ENCODE results near the gene CLDN16.
A peak's percentile ranks its signal among the peaks of the same experiment; 100 is the strongest.

CLDN16 gene

DNA sequence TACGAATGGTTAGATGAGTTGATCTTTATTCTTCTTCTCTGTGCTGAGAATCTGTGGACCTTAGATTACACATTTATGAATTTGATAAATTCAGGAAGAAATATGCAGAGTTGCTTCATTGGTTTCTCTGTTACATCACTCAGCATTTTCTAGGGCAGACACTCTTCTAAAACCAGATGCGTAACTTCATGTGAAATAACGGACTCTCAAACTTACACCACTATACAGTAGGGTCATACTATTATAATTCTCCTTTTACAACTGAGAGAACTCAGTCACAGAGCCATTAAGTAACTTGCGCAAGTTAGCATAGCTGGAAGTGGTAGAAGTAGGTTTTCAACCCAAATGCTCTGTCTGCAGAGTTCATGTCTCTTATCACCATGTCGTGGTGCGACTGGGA, 56.0 kb downstream of the CLDN16 start:
- H3K27me3 ChIP-seq (ENCODE audit: insufficient read depth, low read length, poor library complexity): no peaks in the 10 kb centered on the region
- H3K79me2 ChIP-seq (ENCODE audit: insufficient read depth, low read length): no peaks in the 10 kb centered on the region
- H3K4me1 ChIP-seq (ENCODE audit: insufficient read depth, low read length): peaks cover 15% of the 10 kb centered on the region
- no peak overlapping the region for H2AFZ ChIP-seq (ENCODE audit: low read depth, low read length)
- H3K27ac ChIP-seq (ENCODE audit: low read length): no peak overlapping the region
- H3K4me2 ChIP-seq (ENCODE audit: insufficient read depth, low read length): no peak overlapping the region
- H3K9me3 ChIP-seq (ENCODE audit: insufficient read depth, low read length, severe bottlenecking): no peaks in the 10 kb centered on the region
- no peak overlapping the region for H3K4me3 ChIP-seq (ENCODE audit: low read depth in 1 of 2, low read length in 2 of 2)
- no peak overlapping the region for H3K9ac ChIP-seq (ENCODE audit: low read depth, low read length)
- no peak for TF ChIP-seq EZH2 (IDR thresholded peaks at IDR 0.05; ENCODE audit: borderline replicate concordance, low read depth, low read length, severe bottlenecking)
- TF ChIP-seq, protein P1, sequence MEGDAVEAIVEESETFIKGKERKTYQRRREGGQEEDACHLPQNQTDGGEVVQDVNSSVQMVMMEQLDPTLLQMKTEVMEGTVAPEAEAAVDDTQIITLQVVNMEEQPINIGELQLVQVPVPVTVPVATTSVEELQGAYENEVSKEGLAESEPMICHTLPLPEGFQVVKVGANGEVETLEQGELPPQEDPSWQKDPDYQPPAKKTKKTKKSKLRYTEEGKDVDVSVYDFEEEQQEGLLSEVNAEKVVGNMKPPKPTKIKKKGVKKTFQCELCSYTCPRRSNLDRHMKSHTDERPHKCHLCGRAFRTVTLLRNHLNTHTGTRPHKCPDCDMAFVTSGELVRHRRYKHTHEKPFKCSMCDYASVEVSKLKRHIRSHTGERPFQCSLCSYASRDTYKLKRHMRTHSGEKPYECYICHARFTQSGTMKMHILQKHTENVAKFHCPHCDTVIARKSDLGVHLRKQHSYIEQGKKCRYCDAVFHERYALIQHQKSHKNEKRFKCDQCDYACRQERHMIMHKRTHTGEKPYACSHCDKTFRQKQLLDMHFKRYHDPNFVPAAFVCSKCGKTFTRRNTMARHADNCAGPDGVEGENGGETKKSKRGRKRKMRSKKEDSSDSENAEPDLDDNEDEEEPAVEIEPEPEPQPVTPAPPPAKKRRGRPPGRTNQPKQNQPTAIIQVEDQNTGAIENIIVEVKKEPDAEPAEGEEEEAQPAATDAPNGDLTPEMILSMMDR (IDR thresholded peaks at IDR 0.05; ENCODE audit: borderline replicate concordance, extremely low read depth, low read length, poor library complexity, severe bottlenecking): no peak
- H4K20me1 ChIP-seq (ENCODE audit: insufficient read depth, low read length): no peaks in the 10 kb centered on the region
- ATAC-seq (ENCODE audit: insufficient read depth, low read depth) (no peak), DNase-seq (no peak)
- no peaks in the 10 kb centered on the region for H3K36me3 ChIP-seq (ENCODE audit: insufficient read depth, low read length)

DNA sequence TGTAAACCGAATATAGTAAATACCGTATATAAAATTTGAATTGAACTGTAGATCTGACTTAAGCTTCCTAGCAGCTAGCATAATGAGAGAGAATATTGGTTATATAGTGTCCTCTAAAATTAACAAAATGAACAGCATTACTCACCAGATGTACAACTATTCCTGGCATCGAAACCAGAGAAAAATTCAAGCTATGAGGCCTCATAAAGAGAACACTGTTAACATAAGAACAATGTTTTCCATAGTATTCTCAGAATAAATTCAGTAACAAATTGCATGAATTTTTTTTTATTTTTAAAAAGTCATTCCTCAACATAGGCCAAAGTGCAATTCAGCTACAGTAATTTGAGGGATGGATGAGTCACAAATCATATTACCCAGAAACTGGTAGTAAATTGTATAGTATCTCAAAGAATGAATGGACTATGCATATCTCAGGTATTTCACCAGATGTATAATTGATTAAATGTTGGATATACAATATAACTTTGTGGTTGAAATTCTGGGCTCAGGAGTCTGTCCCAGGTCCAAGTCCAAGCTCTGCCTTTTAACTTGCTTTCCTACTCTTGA, 56.7 kb downstream of the CLDN16 start:
- Histone ChIP-seq H3K4me1 (ENCODE audit: insufficient read depth, low read length) (peaks cover 15% of the 10 kb centered on the region), H4K20me1 (ENCODE audit: insufficient read depth, low read length) (no peaks in the 10 kb centered on the region), H3K4me3 (ENCODE audit: low read depth in 1 of 2, low read length in 2 of 2) (no peak overlapping the region), H3K27me3 (ENCODE audit: insufficient read depth, low read length, poor library complexity) (no peaks in the 10 kb centered on the region), H3K4me2 (ENCODE audit: insufficient read depth, low read length) (no peak overlapping the region), H3K9me3 (ENCODE audit: insufficient read depth, low read length, severe bottlenecking) (no peaks in the 10 kb centered on the region), H3K36me3 (ENCODE audit: insufficient read depth, low read length) (no peaks in the 10 kb centered on the region), H3K79me2 (ENCODE audit: insufficient read depth, low read length) (no peaks in the 10 kb centered on the region), H3K9ac (ENCODE audit: low read depth, low read length) (no peak overlapping the region), H2AFZ (ENCODE audit: low read depth, low read length) (no peak overlapping the region), H3K27ac (ENCODE audit: low read length) (no peak overlapping the region)
- ATAC-seq (ENCODE audit: insufficient read depth, low read depth) (no peak), DNase-seq (no peak)
- no peak for TF ChIP-seq EZH2 (IDR thresholded peaks at IDR 0.05; ENCODE audit: borderline replicate concordance, low read depth, low read length, severe bottlenecking)
- TF ChIP-seq, protein P1 (IDR thresholded peaks at IDR 0.05; ENCODE audit: borderline replicate concordance, extremely low read depth, low read length, poor library complexity, severe bottlenecking): no peak

DNA sequence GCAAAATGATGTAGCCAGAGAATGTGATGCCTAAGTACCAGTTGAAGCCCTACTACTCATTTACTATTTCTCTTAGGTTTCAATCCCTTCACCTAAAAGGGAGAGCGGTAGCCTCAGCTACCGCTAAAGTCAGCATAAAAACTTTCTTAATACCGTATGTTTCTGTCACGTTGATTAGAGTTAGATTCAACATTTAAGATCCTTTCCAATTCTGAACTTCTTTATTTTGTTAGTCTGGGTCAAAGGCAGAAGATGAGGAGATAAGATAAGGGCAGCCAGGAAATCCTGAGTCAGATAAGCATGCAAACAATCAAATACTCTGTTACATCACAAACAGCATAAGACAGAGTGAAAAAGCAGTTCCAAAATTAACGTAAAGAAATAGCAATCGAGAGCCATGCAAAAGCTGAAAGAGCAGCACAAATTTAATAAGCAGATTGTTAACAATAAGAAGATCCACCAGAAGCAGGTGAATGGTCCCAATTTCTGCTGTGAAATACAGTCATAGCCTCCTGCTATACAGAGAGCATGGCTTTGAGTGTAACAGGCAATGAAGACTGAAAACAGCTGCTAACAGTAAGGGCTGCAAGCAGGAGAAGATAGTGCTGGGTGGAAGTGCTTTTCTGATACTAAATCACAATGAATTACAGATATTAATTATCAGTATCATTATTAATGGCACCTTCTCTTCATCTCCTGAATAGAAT, 58.8 kb downstream of the CLDN16 start:
- no peaks in the 10 kb centered on the region for H3K79me2 ChIP-seq (ENCODE audit: insufficient read depth, low read length)
- no peak for DNase-seq
- H3K27me3 ChIP-seq (ENCODE audit: insufficient read depth, low read length, poor library complexity): no peaks in the 10 kb centered on the region
- H3K27ac ChIP-seq (ENCODE audit: low read length): no peak overlapping the region
- TF ChIP-seq, protein P1 (IDR thresholded peaks at IDR 0.05; ENCODE audit: borderline replicate concordance, extremely low read depth, low read length, poor library complexity, severe bottlenecking): no peak
- TF ChIP-seq EZH2 (IDR thresholded peaks at IDR 0.05; ENCODE audit: borderline replicate concordance, low read depth, low read length, severe bottlenecking): no peak
- peak overlapping the region; percentile 48 for H3K4me2 ChIP-seq (ENCODE audit: insufficient read depth, low read length)
- H3K9me3 ChIP-seq (ENCODE audit: insufficient read depth, low read length, severe bottlenecking): no peaks in the 10 kb centered on the region
- peaks cover 15% of the 10 kb centered on the region for H3K4me1 ChIP-seq (ENCODE audit: insufficient read depth, low read length)
- ATAC-seq (ENCODE audit: insufficient read depth, low read depth): peak; percentile 72
- no peaks in the 10 kb centered on the region for H3K36me3 ChIP-seq (ENCODE audit: insufficient read depth, low read length)
- no peaks in the 10 kb centered on the region for H4K20me1 ChIP-seq (ENCODE audit: insufficient read depth, low read length)
- H2AFZ ChIP-seq (ENCODE audit: low read depth, low read length): peak overlapping the region; percentile 63
- H3K4me3 ChIP-seq (ENCODE audit: low read depth in 1 of 2, low read length in 2 of 2): peak overlapping the region in 1 of 2 experiments; percentile 28; a peak in 1 of 4 replicates
- H3K9ac ChIP-seq (ENCODE audit: low read depth, low read length): no peak overlapping the region

All from DND-41 (cell line).